ENCODE results near the gene USP17L25.
"Not testable (repeated sequence)": the region's sequence is repeated elsewhere in the genome, so short reads cannot be mapped to it uniquely, and the experiment has no call there.

The USP17L25 gene

GRCh38 chr4:9329611-9330010 lies at the start of gene USP17L25:
TSS of gene USP17L25 (plus strand) at chr4:9329911. CDS start at chr4:9329911, 0 bp downstream.
- not testable (repeated sequence) for DNase-seq

- not testable (repeated sequence) for DNase-seq
These were observed 5.5 kb upstream of the USP17L25 start for GRCh38 chr4:9324191-9324590.

- not testable (repeated sequence) for DNase-seq
These were observed 4.8 kb upstream of the USP17L25 start, which contains the start of gene USP17L24 for GRCh38 chr4:9324865-9325264. TSS of gene USP17L24 (plus strand) at chr4:9325165. CDS start at chr4:9325165, 0 bp downstream.

- not testable (repeated sequence) for DNase-seq
These were observed 4.6 kb downstream of the USP17L25 start, which contains the start of gene USP17L26 for GRCh38 chr4:9334358-9334757. TSS of gene USP17L26 (plus strand) at chr4:9334658. CDS start at chr4:9334658, 0 bp downstream.

GRCh38 chr4:9339103-9339502 lies 9.4 kb downstream of the USP17L25 start, which contains the start of gene USP17L5:
TSS of gene USP17L5 (plus strand) at chr4:9339403. CDS start at chr4:9339403, 0 bp downstream.
- not testable (repeated sequence) for DNase-seq

- DNase-seq: not testable (repeated sequence)
These were observed 14.1 kb downstream of the USP17L25 start, which contains the start of gene USP17L27 for GRCh38 chr4:9343848-9344247. TSS of gene USP17L27 (plus strand) at chr4:9344148. CDS start at chr4:9344148, 0 bp downstream.

GRCh38 chr4:9348593-9348992 lies 18.9 kb downstream of the USP17L25 start, which contains the start of gene USP17L28:
TSS of gene USP17L28 (plus strand) at chr4:9348893. CDS start at chr4:9348893, 0 bp downstream.
- not testable (repeated sequence) for DNase-seq

- DNase-seq: not testable (repeated sequence)
These were observed 21.2 kb downstream of the USP17L25 start for GRCh38 chr4:9350866-9351265.

GRCh38 chr4:9353338-9353737 lies 23.6 kb downstream of the USP17L25 start, which contains the start of gene USP17L29:
TSS of gene USP17L29 (plus strand) at chr4:9353638. CDS start at chr4:9353638, 0 bp downstream.
- DNase-seq: not testable (repeated sequence)

GRCh38 chr4:9362829-9363228 lies 33.1 kb downstream of the USP17L25 start, which contains the start of gene USP17L30:
TSS of gene USP17L30 (plus strand) at chr4:9363129. CDS start at chr4:9363129, 0 bp downstream.
- not testable (repeated sequence) for DNase-seq

GRCh38 chr4:9379881-9380280 lies 50.2 kb downstream of the USP17L25 start:
- not testable (repeated sequence) for DNase-seq
